GM23338 (cell line): ENCODE measurements around the gene CNOT4.

Source experiments
- CREB1 ChIP-seq: fragments of 250-450 bp; sonication (Bioruptor Pico); IDR thresholded peaks from 2 replicates; pipeline ENCODE4 v1.5.0; 2020; ENCODE audit warnings: low read depth, mild to moderate bottlenecking, moderate library complexity
- ETS1 ChIP-seq: IDR thresholded peaks from 2 replicates; pipeline ENCODE4 v1.6.1; 2016; ENCODE audit warnings: antibody characterized with exemption
- EZH2 ChIP-seq: fragments of 200-600 bp; sonication (generic); IDR thresholded peaks from one replicate; pipeline ENCODE4 v1.8.0; 2017; ENCODE audit warnings: antibody characterized with exemption, mild to moderate bottlenecking, low read depth; ENCODE audit not compliant: unreplicated experiment
- EZH2phosphoT487 ChIP-seq: fragments of 200-600 bp; sonication (generic); IDR thresholded peaks from one replicate; pipeline ENCODE4 v1.8.1; 2018; ENCODE audit warnings: antibody characterized with exemption; ENCODE audit not compliant: unreplicated experiment
- JUNB ChIP-seq: IDR thresholded peaks from one replicate; pipeline ENCODE4 v1.6.1; 2016; ENCODE audit warnings: antibody characterized with exemption; ENCODE audit not compliant: unreplicated experiment
- NANOG ChIP-seq: IDR thresholded peaks from 2 replicates; pipeline ENCODE4 v1.6.1; 2016; ENCODE audit warnings: antibody characterized with exemption, borderline replicate concordance
- POLR2AphosphoS5 ChIP-seq: IDR thresholded peaks from 2 replicates; pipeline ENCODE4 v1.6.1; 2016; ENCODE audit warnings: antibody characterized with exemption, low read depth
- REST ChIP-seq: IDR thresholded peaks from one replicate; pipeline ENCODE4 v1.6.1; 2018; ENCODE audit warnings: antibody characterized with exemption; ENCODE audit not compliant: unreplicated experiment
- ZNF114 ChIP-seq: fragments of 250-450 bp; sonication (Bioruptor Pico); IDR thresholded peaks from 2 replicates; pipeline ENCODE4 v1.5.0; 2020; ENCODE audit warnings: mild to moderate bottlenecking, moderate library complexity
- ZNF331 ChIP-seq: fragments of 250-450 bp; sonication (Bioruptor Pico); IDR thresholded peaks from 2 replicates; pipeline ENCODE4 v1.5.0; 2020; ENCODE audit warnings: low read depth, mild to moderate bottlenecking, moderate library complexity
- TF ChIP-seq, protein P1 (sequence below), 2 experiments: fragments of 200-600 bp in 1 of 2; sonication (generic) in 1 of 2; conservative IDR thresholded peaks; 2 replicates each; pipeline versions ENCODE4 v1.5.1 to v1.6.1; 2016 to 2017; ENCODE audit warnings: antibody characterized with exemption in 2 of 2, low read depth in 2 of 2, mild to moderate bottlenecking in 2 of 2, moderate library complexity in 1 of 2
- TF ChIP-seq, protein P2 (sequence below): fragments of 250-450 bp; sonication (Bioruptor Pico); IDR thresholded peaks from 2 replicates; pipeline ENCODE4 v1.5.0; 2020; ENCODE audit warnings: mild to moderate bottlenecking, moderate library complexity

DNA sequence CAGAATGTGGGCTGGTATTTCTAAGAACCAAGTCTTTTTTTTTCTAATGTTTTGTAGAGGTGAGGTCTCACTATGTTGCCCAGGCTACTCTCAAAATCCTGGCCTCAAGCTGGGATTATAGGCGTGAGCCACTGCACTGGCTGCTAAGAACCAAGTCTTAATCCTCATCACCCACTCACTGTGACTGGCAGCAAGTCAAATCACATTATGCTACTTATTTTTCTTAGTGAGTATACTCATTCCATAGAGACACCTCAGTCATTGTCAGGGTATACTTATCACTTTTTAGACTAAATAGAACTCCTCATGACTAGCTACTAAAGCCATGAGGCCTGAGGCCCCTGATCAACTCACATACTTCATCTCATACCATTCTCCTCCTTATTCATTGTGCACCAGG, 160.2 kb downstream of the CNOT4 start:
- TF ChIP-seq REST (no peak), JUNB (no peak), EZH2phosphoT487 (no peak), EZH2 (no peak), POLR2AphosphoS5 (no peak), ZNF114 (CRISPR knock-in tag) (no peak), CREB1 (CRISPR knock-in tag) (no peak), ZNF331 (CRISPR knock-in tag) (no peak), NANOG (no peak), ETS1 (no peak)
- TF ChIP-seq, protein P1, sequence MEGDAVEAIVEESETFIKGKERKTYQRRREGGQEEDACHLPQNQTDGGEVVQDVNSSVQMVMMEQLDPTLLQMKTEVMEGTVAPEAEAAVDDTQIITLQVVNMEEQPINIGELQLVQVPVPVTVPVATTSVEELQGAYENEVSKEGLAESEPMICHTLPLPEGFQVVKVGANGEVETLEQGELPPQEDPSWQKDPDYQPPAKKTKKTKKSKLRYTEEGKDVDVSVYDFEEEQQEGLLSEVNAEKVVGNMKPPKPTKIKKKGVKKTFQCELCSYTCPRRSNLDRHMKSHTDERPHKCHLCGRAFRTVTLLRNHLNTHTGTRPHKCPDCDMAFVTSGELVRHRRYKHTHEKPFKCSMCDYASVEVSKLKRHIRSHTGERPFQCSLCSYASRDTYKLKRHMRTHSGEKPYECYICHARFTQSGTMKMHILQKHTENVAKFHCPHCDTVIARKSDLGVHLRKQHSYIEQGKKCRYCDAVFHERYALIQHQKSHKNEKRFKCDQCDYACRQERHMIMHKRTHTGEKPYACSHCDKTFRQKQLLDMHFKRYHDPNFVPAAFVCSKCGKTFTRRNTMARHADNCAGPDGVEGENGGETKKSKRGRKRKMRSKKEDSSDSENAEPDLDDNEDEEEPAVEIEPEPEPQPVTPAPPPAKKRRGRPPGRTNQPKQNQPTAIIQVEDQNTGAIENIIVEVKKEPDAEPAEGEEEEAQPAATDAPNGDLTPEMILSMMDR (conservative IDR thresholded peaks at IDR 0.05; ENCODE audit: low read depth in 2 of 2): no peak
- TF ChIP-seq, protein P2, sequence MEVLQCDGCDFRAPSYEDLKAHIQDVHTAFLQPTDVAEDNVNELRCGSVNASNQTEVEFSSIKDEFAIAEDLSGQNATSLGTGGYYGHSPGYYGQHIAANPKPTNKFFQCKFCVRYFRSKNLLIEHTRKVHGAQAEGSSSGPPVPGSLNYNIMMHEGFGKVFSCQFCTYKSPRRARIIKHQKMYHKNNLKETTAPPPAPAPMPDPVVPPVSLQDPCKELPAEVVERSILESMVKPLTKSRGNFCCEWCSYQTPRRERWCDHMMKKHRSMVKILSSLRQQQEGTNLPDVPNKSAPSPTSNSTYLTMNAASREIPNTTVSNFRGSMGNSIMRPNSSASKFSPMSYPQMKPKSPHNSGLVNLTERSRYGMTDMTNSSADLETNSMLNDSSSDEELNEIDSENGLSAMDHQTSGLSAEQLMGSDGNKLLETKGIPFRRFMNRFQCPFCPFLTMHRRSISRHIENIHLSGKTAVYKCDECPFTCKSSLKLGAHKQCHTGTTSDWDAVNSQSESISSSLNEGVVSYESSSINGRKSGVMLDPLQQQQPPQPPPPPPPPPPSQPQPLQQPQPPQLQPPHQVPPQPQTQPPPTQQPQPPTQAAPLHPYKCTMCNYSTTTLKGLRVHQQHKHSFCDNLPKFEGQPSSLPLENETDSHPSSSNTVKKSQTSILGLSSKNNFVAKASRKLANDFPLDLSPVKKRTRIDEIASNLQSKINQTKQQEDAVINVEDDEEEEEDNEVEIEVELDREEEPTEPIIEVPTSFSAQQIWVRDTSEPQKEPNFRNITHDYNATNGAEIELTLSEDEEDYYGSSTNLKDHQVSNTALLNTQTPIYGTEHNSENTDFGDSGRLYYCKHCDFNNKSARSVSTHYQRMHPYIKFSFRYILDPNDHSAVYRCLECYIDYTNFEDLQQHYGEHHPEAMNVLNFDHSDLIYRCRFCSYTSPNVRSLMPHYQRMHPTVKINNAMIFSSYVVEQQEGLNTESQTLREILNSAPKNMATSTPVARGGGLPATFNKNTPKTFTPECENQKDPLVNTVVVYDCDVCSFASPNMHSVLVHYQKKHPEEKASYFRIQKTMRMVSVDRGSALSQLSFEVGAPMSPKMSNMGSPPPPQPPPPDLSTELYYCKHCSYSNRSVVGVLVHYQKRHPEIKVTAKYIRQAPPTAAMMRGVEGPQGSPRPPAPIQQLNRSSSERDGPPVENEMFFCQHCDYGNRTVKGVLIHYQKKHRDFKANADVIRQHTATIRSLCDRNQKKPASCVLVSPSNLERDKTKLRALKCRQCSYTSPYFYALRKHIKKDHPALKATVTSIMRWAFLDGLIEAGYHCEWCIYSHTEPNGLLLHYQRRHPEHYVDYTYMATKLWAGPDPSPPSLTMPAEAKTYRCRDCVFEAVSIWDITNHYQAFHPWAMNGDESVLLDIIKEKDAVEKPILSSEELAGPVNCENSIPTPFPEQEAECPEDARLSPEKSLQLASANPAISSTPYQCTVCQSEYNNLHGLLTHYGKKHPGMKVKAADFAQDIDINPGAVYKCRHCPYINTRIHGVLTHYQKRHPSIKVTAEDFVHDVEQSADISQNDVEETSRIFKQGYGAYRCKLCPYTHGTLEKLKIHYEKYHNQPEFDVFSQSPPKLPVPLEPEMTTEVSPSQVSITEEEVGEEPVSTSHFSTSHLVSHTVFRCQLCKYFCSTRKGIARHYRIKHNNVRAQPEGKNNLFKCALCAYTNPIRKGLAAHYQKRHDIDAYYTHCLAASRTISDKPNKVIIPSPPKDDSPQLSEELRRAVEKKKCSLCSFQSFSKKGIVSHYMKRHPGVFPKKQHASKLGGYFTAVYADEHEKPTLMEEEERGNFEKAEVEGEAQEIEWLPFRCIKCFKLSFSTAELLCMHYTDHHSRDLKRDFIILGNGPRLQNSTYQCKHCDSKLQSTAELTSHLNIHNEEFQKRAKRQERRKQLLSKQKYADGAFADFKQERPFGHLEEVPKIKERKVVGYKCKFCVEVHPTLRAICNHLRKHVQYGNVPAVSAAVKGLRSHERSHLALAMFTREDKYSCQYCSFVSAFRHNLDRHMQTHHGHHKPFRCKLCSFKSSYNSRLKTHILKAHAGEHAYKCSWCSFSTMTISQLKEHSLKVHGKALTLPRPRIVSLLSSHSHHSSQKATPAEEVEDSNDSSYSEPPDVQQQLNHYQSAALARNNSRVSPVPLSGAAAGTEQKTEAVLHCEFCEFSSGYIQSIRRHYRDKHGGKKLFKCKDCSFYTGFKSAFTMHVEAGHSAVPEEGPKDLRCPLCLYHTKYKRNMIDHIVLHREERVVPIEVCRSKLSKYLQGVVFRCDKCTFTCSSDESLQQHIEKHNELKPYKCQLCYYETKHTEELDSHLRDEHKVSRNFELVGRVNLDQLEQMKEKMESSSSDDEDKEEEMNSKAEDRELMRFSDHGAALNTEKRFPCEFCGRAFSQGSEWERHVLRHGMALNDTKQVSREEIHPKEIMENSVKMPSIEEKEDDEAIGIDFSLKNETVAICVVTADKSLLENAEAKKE: no peak
